Chondrocyte (in vitro differentiated cells): ENCODE results near the gene CDHR3. TPM values are rescaled to one million over a fixed set of nuclear protein-coding genes. Genes with fewer than 3 reads are reported as not detected.

ENCODE experiments used
- DNase-seq: peaks from one replicate; pipeline ENCODE4 v3.0.0; 2021; ENCODE audit warnings: mixed read lengths, low spot score
- H3K27ac Mint-ChIP-seq: one replicate; pipeline ENCODE4 v1.8.0; 2021; ENCODE audit warnings: mild to moderate bottlenecking, moderate library complexity, mixed read lengths; ENCODE audit not compliant: unreplicated experiment
- H3K27me3 Mint-ChIP-seq: 2 replicates; pipeline ENCODE4 v1.8.0; 2021; ENCODE audit warnings: low read depth, mixed read lengths
- H3K36me3 Mint-ChIP-seq: 2 replicates; pipeline ENCODE4 v1.8.0; 2021; ENCODE audit warnings: low read depth, mixed read lengths
- H3K4me1 Mint-ChIP-seq: 2 replicates; pipeline ENCODE4 v1.8.0; 2021; ENCODE audit warnings: low read depth, mild to moderate bottlenecking, mixed read lengths
- H3K4me3 Mint-ChIP-seq: one replicate; pipeline ENCODE4 v1.8.0; 2021; ENCODE audit warnings: mild to moderate bottlenecking, moderate library complexity, mixed read lengths; ENCODE audit not compliant: unreplicated experiment
- H3K9me3 Mint-ChIP-seq: 2 replicates; pipeline ENCODE4 v1.8.0; 2021; ENCODE audit warnings: low read depth, mixed read lengths
- total RNA-seq: library from RNA; stranded (reverse); gene quantifications from 3 replicates; pipeline ENCODE4 v1.2.1, GENCODE V29; 2021
- TF ChIP-seq, protein P1 (sequence below): fragments of 200-600 bp; sonication (generic); IDR thresholded peaks from 2 replicates; pipeline ENCODE4 v1.5.0; 2021; ENCODE audit warnings: antibody characterized with exemption, mild to moderate bottlenecking, moderate library complexity

CDHR3 gene
- total RNA-seq, 1 donor from 2014 or later = 1.0 TPM

- no peak overlapping the region for H3K27ac Mint-ChIP-seq
- peaks cover 14% of the 10 kb centered on the region for H3K27me3 Mint-ChIP-seq
- no peaks in the 10 kb centered on the region for H3K4me1 Mint-ChIP-seq
- no peaks in the 10 kb centered on the region for H3K9me3 Mint-ChIP-seq
- no peaks in the 10 kb centered on the region for H3K36me3 Mint-ChIP-seq
- DNase-seq = no peak
- TF ChIP-seq, protein P1, sequence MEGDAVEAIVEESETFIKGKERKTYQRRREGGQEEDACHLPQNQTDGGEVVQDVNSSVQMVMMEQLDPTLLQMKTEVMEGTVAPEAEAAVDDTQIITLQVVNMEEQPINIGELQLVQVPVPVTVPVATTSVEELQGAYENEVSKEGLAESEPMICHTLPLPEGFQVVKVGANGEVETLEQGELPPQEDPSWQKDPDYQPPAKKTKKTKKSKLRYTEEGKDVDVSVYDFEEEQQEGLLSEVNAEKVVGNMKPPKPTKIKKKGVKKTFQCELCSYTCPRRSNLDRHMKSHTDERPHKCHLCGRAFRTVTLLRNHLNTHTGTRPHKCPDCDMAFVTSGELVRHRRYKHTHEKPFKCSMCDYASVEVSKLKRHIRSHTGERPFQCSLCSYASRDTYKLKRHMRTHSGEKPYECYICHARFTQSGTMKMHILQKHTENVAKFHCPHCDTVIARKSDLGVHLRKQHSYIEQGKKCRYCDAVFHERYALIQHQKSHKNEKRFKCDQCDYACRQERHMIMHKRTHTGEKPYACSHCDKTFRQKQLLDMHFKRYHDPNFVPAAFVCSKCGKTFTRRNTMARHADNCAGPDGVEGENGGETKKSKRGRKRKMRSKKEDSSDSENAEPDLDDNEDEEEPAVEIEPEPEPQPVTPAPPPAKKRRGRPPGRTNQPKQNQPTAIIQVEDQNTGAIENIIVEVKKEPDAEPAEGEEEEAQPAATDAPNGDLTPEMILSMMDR = no peak
- H3K4me3 Mint-ChIP-seq = no peak overlapping the region
Observed at GRCh38 chr7:105975770-105976417, 12.8 kb downstream of the CDHR3 start.

DNA sequence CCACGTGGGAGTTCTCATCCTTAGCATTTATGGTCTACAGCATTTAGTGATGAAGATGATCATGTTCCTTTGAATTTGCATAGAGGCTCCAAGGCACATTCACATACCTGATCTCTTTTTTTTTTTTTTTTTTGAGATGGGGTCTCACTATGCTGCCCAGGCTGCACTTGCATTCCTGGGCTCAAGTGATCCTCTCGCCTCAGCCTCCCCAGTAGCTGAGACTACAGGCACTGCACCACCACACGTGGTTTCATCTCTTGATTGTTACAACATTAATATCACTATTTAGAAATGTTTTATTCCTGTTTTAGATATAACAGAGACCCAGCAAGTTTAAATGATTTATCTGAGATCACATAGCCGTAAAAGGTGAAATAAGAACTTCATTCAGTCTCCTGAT is 13.8 kb downstream of the CDHR3 start:
- H3K9me3 Mint-ChIP-seq = no peaks in the 10 kb centered on the region
- no peaks in the 10 kb centered on the region for H3K4me1 Mint-ChIP-seq
- H3K36me3 Mint-ChIP-seq = peaks cover 2% of the 10 kb centered on the region
- H3K27me3 Mint-ChIP-seq = peaks cover 16% of the 10 kb centered on the region
- no peak overlapping the region for H3K4me3 Mint-ChIP-seq
- no peak overlapping the region for H3K27ac Mint-ChIP-seq
- TF ChIP-seq, protein P1 = no peak
- no peak for DNase-seq

GRCh38 chr7:105978035-105978434 is 15.0 kb downstream of the CDHR3 start:
- Mint-ChIP-seq H3K4me1 (no peaks in the 10 kb centered on the region), H3K27ac (no peak overlapping the region), H3K9me3 (no peaks in the 10 kb centered on the region), H3K36me3 (peaks cover 2% of the 10 kb centered on the region), H3K27me3 (peaks cover 18% of the 10 kb centered on the region), H3K4me3 (no peak overlapping the region)
- TF ChIP-seq, protein P1 = no peak
- DNase-seq = no peak

DNA sequence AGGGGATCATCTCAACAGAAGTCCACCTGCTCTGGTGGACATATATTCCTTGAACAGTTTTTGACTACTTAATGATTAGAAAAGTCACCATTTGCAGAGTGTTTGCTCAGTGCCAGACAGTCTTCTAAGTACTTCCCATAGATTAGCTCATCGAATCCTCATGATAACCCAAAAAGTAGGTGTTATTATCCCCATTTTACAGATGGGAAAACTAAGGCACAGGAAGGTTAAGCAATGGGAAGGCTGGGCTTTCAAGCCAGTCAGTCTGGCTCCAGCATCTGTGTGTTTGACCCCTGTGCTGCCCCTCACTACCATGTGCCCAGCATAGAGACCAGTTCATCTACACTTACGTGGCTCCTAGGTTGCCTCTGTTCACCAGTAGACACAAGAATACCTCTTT is 15.9 kb downstream of the CDHR3 start:
- Mint-ChIP-seq H3K4me3 (no peak overlapping the region), H3K9me3 (no peaks in the 10 kb centered on the region), H3K27me3 (peaks cover 18% of the 10 kb centered on the region), H3K4me1 (no peaks in the 10 kb centered on the region), H3K27ac (no peak overlapping the region), H3K36me3 (peaks cover 2% of the 10 kb centered on the region)
- TF ChIP-seq, protein P1 = no peak
- DNase-seq = no peak

- TF ChIP-seq, protein P1 = no peak
- no peak for DNase-seq
- Mint-ChIP-seq H3K4me3 (no peak overlapping the region), H3K36me3 (peaks cover 2% of the 10 kb centered on the region), H3K9me3 (no peaks in the 10 kb centered on the region), H3K27me3 (peaks cover 19% of the 10 kb centered on the region), H3K27ac (no peak overlapping the region), H3K4me1 (no peaks in the 10 kb centered on the region)
Observed at GRCh38 chr7:105979405-105979804, 16.3 kb downstream of the CDHR3 start.
